GM12878 (cell line): ENCODE results near the gene RALBP1. TPM values are rescaled to one million over a fixed set of nuclear protein-coding genes. Genes with fewer than 3 reads are reported as not detected.
"Not testable (repeated sequence)": the region's sequence is repeated elsewhere in the genome, so short reads cannot be mapped to it uniquely, and the experiment has no call there.

Experiments used
- ATAC-seq: fragments of 200-7000 bp; cut with Tn5 transposase; 3 replicates; pipeline ENCODE4 v1.9.1; 2020; ENCODE audit warnings: mild to moderate bottlenecking, moderate library complexity
- BruUV-seq: library from RNA; stranded (reverse); fragments of 400-500 nt; replicated peaks from 2 replicates; lab custom pipeline; 2021; lab: Mats Ljungman, UMichigan
- CTCF ChIA-PET: fragments of 300-600 bp; sonication (Branson Sonifier 250); formaldehyde crosslinking; extraction: SDS; loops from one replicate; lab custom pipeline; 2021; ENCODE audit warnings: inconsistent platforms; lab: Yijun Ruan, JAX
- POLR2A ChIA-PET: fragments of 350-600 bp; formaldehyde crosslinking; extraction: SDS; loops from one replicate; lab custom pipeline; 2021; ENCODE audit warnings: inconsistent platforms; lab: Charles Lee
- RAD21 ChIA-PET: fragments of 300-600 bp; sonication (Branson Sonifier 250); formaldehyde crosslinking; loops from one replicate; lab custom pipeline; 2023; ENCODE audit warnings: antibody characterized with exemption; ENCODE audit not compliant: unreplicated experiment; lab: Charles Lee
- SMC1A ChIA-PET: fragments of 300-600 bp; sonication (Branson Sonifier 250); formaldehyde crosslinking; loops from one replicate; lab custom pipeline; 2023; ENCODE audit not compliant: unreplicated experiment, uncharacterized antibody; lab: Charles Lee
- DNase-seq: peaks from one replicate; pipeline ENCODE4 v3.0.0-alpha.2; 2011; ENCODE audit warnings: low read depth, low spot score
- FAIRE-seq: peaks from 3 replicates; lab custom pipeline; 2011; peaks lifted over from hg19 to GRCh38; lab: Jason Lieb, UNC
- H2AFZ ChIP-seq: 2 replicates; pipeline ENCODE4 v1.6.0; 2011; ENCODE audit warnings: low read depth, low read length, control low read depth; ENCODE audit not compliant: control insufficient read depth
- H3K27ac ChIP-seq: 2 replicates; pipeline ENCODE4 v1.5.1; 2011; ENCODE audit warnings: control low read depth; ENCODE audit not compliant: control insufficient read depth, insufficient read depth
- H3K27me3 ChIP-seq, 2 experiments: replicated peaks in 1 of 2; 2 replicates each; pipeline versions ENCODE4 v1.6.0 to v1.6.1; 2011; ENCODE audit warnings: low read length in 1 of 2; ENCODE audit not compliant: control insufficient read depth in 2 of 2, insufficient read depth in 2 of 2
- H3K36me3 ChIP-seq, 2 experiments: 2 replicates each; pipeline ENCODE4 v1.5.1; 2011; ENCODE audit warnings: low read length in 1 of 2; ENCODE audit not compliant: control insufficient read depth in 2 of 2, insufficient read depth in 2 of 2
- H3K4me1 ChIP-seq: 2 replicates; pipeline ENCODE4 v1.6.1; 2011; ENCODE audit warnings: mild to moderate bottlenecking, low read length, moderate library complexity, mixed read lengths; ENCODE audit not compliant: control insufficient read depth, insufficient read depth
- H3K4me2 ChIP-seq: 2 replicates; pipeline ENCODE4 v1.6.0; 2011; ENCODE audit warnings: control low read depth; ENCODE audit not compliant: control insufficient read depth, insufficient read depth
- H3K4me3 ChIP-seq: fragments of 200-600 bp; sonication (generic); 2 replicates; pipeline ENCODE4 v1.5.1; 2016
- H3K79me2 ChIP-seq: 2 replicates; pipeline ENCODE4 v1.6.0; 2011; ENCODE audit warnings: low read length; ENCODE audit not compliant: control insufficient read depth, insufficient read depth
- H3K9ac ChIP-seq: 2 replicates; pipeline ENCODE4 v1.8.0; 2011; ENCODE audit warnings: low read length, control low read depth, mixed read lengths; ENCODE audit not compliant: control insufficient read depth, insufficient read depth
- H3K9me3 ChIP-seq: replicated peaks from 3 replicates; pipeline ENCODE4 v1.5.1; 2011; ENCODE audit warnings: mild to moderate bottlenecking, low read length; ENCODE audit not compliant: control insufficient read depth, insufficient read depth
- H4K20me1 ChIP-seq: 2 replicates; pipeline ENCODE4 v1.6.0; 2011; ENCODE audit not compliant: control insufficient read depth, insufficient read depth
- CHD4 ChIP-seq: fragments of 200-600 bp; sonication (generic); IDR thresholded peaks from 2 replicates; pipeline ENCODE4 v1.6.1; 2016; ENCODE audit warnings: mild to moderate bottlenecking
- EGR1 ChIP-seq, 2 experiments: IDR thresholded peaks; 1 replicate in 1 of 2; 2 replicates in 1 of 2; pipeline ENCODE4 v1.6.1; 2011 to 2012; ENCODE audit warnings: low read depth in 2 of 2, low read length in 2 of 2, borderline replicate concordance in 1 of 2, mild to moderate bottlenecking in 1 of 2, moderate library complexity in 1 of 2
- JUNB ChIP-seq: IDR thresholded peaks from 2 replicates; pipeline ENCODE4 v1.6.1; 2016; ENCODE audit warnings: antibody characterized with exemption, mild to moderate bottlenecking
- NRF1 ChIP-seq: conservative IDR thresholded peaks from 2 replicates; pipeline ENCODE4 v1.6.1; 2011; ENCODE audit warnings: mild to moderate bottlenecking, low read depth, low read length, improper control_type of control experiment
- RUNX3 ChIP-seq: IDR thresholded peaks from 2 replicates; pipeline ENCODE4 v1.6.1; 2012; ENCODE audit warnings: low read length, inconsistent platforms
- SMAD5 ChIP-seq: IDR thresholded peaks from 2 replicates; pipeline ENCODE4 v1.6.1; 2016; ENCODE audit warnings: antibody characterized with exemption, low read depth
- ZNF24 ChIP-seq: fragments of 450-650 bp; IDR thresholded peaks from 2 replicates; pipeline ENCODE4 v1.6.1; 2017; ENCODE audit warnings: antibody characterized with exemption, mild to moderate bottlenecking
- ZNF622 ChIP-seq: fragments of 450-650 bp; IDR thresholded peaks from 2 replicates; pipeline ENCODE4 v1.6.1; 2017; ENCODE audit warnings: mild to moderate bottlenecking, inconsistent platforms
- WGBS: methylation state at CpG from one replicate; pipeline ENCODE4 v1.1.6; 2016; ENCODE audit warnings: low lambda C conversion rate; ENCODE audit not compliant: insufficient replicate concordance, insufficient coverage; ENCODE audit errors: missing lambda C conversion rate; 5-methylcytosine and 5-hydroxymethylcytosine counted together
- in situ Hi-C: fragments of 300-500 bp; cut with MboI; formaldehyde crosslinking; loops from 9 replicates; pipeline ENCODE4 v1.14.3; 2018; ENCODE audit warnings: mixed read lengths
- intact Hi-C: fragments of 100-400 bp; cut with micrococcal nuclease; formaldehyde crosslinking; loops from one replicate; pipeline ENCODE4 v1.14.2; 2022; ENCODE audit not compliant: unreplicated experiment
- polyA plus RNA-seq, 11 experiments: library from polyadenylated mRNA; depleted of rRNA in 4 of 11; unstranded in 6 of 11; stranded (reverse) in 5 of 11; fragments of >200 nt; fragmentation: Nextera tagmentation in 4 of 11; fragmentation: Illumina TruSeq in 1 of 11; extraction: Ambion mirVana in 4 of 11; extraction: Trizol in 1 of 11; gene quantifications; 1 replicate in 1 of 11; 2 replicates in 10 of 11; pipeline versions ENCODE4 v1.2.1 to v1.2.3, GENCODE V29; 2011 to 2016; ENCODE audit warnings: inconsistent platforms in 2 of 11, missing spikeins in 2 of 11, low read depth in 1 of 11
- total RNA-seq, 4 experiments: library from RNA; depleted of rRNA in 3 of 4; stranded (reverse); fragments of >200 nt in 3 of 4; fragmentation: Illumina TruSeq in 1 of 4; extraction: Trizol in 1 of 4; gene quantifications; 2 replicates each; pipeline versions ENCODE4 v1.2.1 to v1.2.3, GENCODE V29; 2013 to 2021

RALBP1 gene
- total and polyA plus RNA-seq, 10 of the 15 experiments (the other 5 are each of a cell fraction or from before 2014, with no cell fraction given) = 11.2 to 46.9 (median 41.8) TPM

DNA sequence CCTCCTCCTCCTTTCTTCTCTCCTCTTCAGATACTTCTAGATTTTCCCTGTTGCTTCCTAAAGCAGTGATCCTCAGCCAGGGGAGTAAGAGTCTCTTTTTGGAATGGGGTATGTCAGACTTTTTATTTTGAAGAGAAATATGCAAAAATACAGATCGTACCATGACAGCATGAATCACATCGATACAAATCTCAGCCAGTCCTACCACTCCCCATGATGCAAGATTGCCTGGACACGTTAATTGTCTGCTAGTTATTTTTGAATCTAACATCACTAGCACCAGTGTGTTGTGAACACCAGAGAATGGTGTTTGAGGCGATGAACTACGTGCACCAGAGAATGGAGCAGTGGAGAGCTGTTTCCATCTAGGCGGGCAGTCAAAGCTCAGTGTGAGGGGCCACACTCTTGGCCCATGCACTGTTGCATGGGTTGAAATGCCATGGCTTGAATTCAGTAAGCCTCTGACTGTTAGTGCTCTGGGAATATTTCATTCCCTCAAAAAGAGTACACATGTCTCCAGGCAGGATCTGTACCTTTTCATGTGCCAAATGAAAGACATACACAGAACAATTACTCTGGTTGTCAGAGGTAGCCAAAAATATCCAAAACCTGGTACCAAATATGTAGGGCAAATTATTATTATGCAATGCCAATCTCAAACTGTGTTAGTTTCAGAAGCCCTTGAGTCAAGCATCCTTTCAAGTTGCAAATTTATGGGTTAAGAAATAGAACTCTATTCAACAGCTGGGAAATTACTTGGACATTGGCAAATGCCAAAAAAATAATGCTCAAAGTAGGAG, 46.3 kb upstream of the RALBP1 start:
- no peak overlapping the region for H3K4me3 ChIP-seq
- no peaks in the 10 kb centered on the region for H3K79me2 ChIP-seq
- no peak overlapping the region for H3K9ac ChIP-seq
- in situ Hi-C loops = no loop called here
- no TSS peak for BruUV-seq
- H3K9me3 ChIP-seq = no peaks in the 10 kb centered on the region; the same call in 2 of the 3 replicates
- no peak for DNase-seq
- no peak overlapping the region for H3K4me2 ChIP-seq
- no peaks in the 10 kb centered on the region for H4K20me1 ChIP-seq
- POLR2A ChIA-PET = no interaction called here
- RAD21 ChIA-PET = no interaction called here
- no peak for ATAC-seq
- SMC1A ChIA-PET = interaction anchor here (1.0 kb wide), 1 partner anchor 33 kb away, joined by 3 read pairs; no protein-coding TSS in a partner anchor
- intact Hi-C loops = no loop called here
- WGBS = 76% methylated on average over 6 of the region's 6 CpGs
- no peak overlapping the region for H3K27ac ChIP-seq
- no peak for FAIRE-seq
- H3K27me3 ChIP-seq = no peaks in the 10 kb centered on the region
- peaks cover 7% of the 10 kb centered on the region; the same call in 1 of the 2 replicates for H3K4me1 ChIP-seq
- no peaks in the 10 kb centered on the region for H3K36me3 ChIP-seq
- CTCF ChIA-PET = no interaction called here
- no peak overlapping the region for H2AFZ ChIP-seq
- TF ChIP-seq SMAD5 = no peak
- TF ChIP-seq ZNF622 = no peak
- TF ChIP-seq CHD4 = no peak
- no peak for TF ChIP-seq JUNB

GRCh38 chr18:9429662-9429993, 45.7 kb upstream of the RALBP1 start:
- Histone ChIP-seq H3K79me2 (no peaks in the 10 kb centered on the region), H4K20me1 (no peaks in the 10 kb centered on the region), H3K36me3 (no peaks in the 10 kb centered on the region), H3K27ac (no peak overlapping the region), H3K27me3 (no peaks in the 10 kb centered on the region), H3K4me3 (no peak overlapping the region), H3K4me1 (peaks cover 10% of the 10 kb centered on the region; the same call in 1 of the 2 replicates), H2AFZ (no peak overlapping the region), H3K9ac (no peak overlapping the region), H3K4me2 (no peak overlapping the region), H3K9me3 (no peaks in the 10 kb centered on the region; the same call in 2 of the 3 replicates)
- 65% methylated on average over 3 of the region's 3 CpGs for WGBS
- ATAC-seq (no peak), FAIRE-seq (no peak), DNase-seq (no peak)
- ChIA-PET RAD21 (no interaction called here), POLR2A (no interaction called here), SMC1A (interaction anchor here (1.0 kb wide), 1 partner anchor 34 kb away, joined by 3 read pairs; no protein-coding TSS in a partner anchor), CTCF (interaction anchor here (0.9 kb wide), 1 partner anchor 16 kb away, joined by 3 read pairs; no protein-coding TSS in a partner anchor)
- TF ChIP-seq ZNF24 (no peak), NRF1 (no peak), RUNX3 (no peak), EGR1 (IDR thresholded peaks at IDR 0.05; ENCODE audit: borderline replicate concordance in 1 of 2, low read depth in 2 of 2, low read length in 2 of 2) (no peak), JUNB (no peak)
- BruUV-seq = no TSS peak
- intact Hi-C loops = no loop called here
- in situ Hi-C loops = no loop called here

DNA sequence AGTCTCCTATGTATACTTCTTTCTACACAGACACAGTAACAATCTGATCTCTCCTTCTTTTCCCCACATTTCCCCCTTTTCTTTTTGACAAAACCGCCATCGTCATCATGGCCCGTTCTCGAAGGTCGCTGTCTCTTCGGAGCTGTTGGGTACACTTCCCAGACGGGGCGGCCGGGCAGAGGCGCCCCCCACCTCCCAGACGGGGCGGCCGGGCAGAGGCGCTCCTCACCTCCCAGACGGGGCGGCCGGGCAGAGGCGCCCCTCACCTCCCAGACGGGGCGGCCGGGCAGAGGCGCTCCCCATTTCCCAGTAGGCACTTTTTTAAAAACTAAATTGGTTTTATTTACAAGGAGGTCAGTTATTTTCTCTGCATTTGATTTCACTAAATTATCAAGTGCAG, 45.0 kb upstream of the RALBP1 start:
- H4K20me1 ChIP-seq, FAIRE-seq, H2AFZ ChIP-seq, in situ Hi-C loops, H3K4me3 ChIP-seq, SMC1A ChIA-PET, POLR2A ChIA-PET, H3K36me3 ChIP-seq, DNase-seq, H3K79me2 ChIP-seq, H3K4me2 ChIP-seq, intact Hi-C loops, H3K9me3 ChIP-seq, BruUV-seq, H3K27me3 ChIP-seq, H3K9ac ChIP-seq, H3K27ac ChIP-seq, RAD21 ChIA-PET, ATAC-seq: not testable (repeated sequence)
- WGBS = 95% methylated on average over 13 of the region's 22 CpGs
- peaks cover 10% of the 10 kb centered on the region; the same call in 1 of the 2 replicates for H3K4me1 ChIP-seq
- CTCF ChIA-PET = interaction anchor here (0.9 kb wide), 1 partner anchor 17 kb away, joined by 3 read pairs; no protein-coding TSS in a partner anchor
